ENCODE measurements around the gene KIF16B. TPM values are rescaled to one million over a fixed set of nuclear protein-coding genes. Genes with fewer than 3 reads are reported as not detected.

Gene KIF16B
- total and polyA plus RNA-seq, 10 of the 15 experiments (the other 5 are each of a cell fraction or from before 2014, with no cell fraction given): 0.21 to 5.2 (median 3.0) TPM

DNA sequence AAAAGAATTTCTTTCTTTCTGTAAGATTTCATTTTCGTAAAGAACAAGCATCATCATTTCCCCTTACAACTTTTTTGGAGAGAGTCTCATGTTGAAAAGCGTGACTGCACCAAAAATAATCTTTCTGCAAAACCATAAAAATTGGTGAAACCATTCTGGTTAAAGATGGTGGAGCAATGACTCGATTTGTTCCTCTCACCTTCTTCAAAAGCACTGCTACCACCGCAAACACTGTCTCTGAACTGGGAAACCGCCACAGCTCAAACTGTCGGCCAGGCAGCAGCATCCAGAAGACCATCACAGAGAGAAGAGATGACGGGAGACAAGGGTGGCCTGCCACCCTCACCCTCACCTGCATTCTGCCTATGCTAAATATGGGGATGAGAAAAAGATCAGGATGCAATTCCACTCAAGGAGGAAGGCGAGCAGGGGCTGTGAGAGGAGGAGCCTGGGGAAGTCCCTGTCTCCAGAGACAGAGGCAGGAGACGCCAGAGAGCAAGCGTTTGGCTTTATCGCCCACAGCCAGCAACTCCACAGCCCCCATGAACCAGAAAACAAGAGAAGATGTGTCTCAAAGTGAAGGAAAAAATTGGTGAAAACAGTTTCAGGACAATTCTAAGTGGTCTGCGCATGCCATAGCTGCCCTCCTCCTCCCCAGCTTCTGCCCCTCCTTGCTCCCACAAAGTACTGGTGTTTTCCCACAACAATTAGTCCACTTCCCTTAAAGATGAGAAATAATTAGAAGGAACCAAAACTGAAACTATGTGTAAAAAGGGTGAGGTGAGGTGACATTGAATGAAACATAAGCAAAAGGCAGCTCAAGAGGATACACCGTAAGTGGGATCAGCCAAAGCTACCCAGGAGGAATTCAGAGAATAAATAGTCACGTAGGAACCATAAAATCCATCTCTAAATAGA lies 255.5 kb downstream of the KIF16B start (continued):
- TF ChIP-seq NRF1 (conservative IDR thresholded peaks at IDR 0.05; ENCODE audit: low read depth, low read length) (0 out of 2 replicates have a peak, but pooled peaks have one; percentile 14), MEF2A (IDR thresholded peaks at IDR 0.05; ENCODE audit: insufficient read depth, low read depth, low read length) (peak; percentile 39; the same call in 1 of the 2 replicates), FOS (IDR thresholded peaks at IDR 0.05; ENCODE audit: borderline replicate concordance, extremely low read depth, insufficient read length) (no peak), YY1 (IDR thresholded peaks at IDR 0.05; ENCODE audit: low read depth, low read length) (0 out of 2 replicates have a peak, but pooled peaks have one; percentile 54), RAD21 (IDR thresholded peaks at IDR 0.05; ENCODE audit: insufficient read depth, low read depth, low read length) (no peak), BCL11A (IDR thresholded peaks at IDR 0.05; ENCODE audit: low read depth, low read length) (peak; percentile 79; the same call in 1 of the 2 replicates), BHLHE40 (IDR thresholded peaks at IDR 0.05; ENCODE audit: borderline replicate concordance in 1 of 2, low read depth in 2 of 2, low read length in 1 of 2) (peak; percentile 88 to 89), GATAD2B (conservative IDR thresholded peaks at IDR 0.05; ENCODE audit: low read depth) (peak; percentile 89), HDAC6 (IDR thresholded peaks at IDR 0.05; ENCODE audit: unreplicated experiment) (no peak), BRCA1 (IDR thresholded peaks at IDR 0.05; ENCODE audit: low read depth, low read length) (no peak), SMC3 (IDR thresholded peaks at IDR 0.05; ENCODE audit: borderline replicate concordance, low read length) (peak; percentile 4; the same call in 1 of the 2 replicates), SPI1 (IDR thresholded peaks at IDR 0.05; ENCODE audit: borderline replicate concordance, insufficient read depth, low read depth, low read length) (peak; percentile 89), POLR2AphosphoS5 (IDR thresholded peaks at IDR 0.05; ENCODE audit: low read length) (no peak), RAD51 (IDR thresholded peaks at IDR 0.05) (0 out of 2 replicates have a peak, but pooled peaks have one; percentile 54), IRF4 (IDR thresholded peaks at IDR 0.05; ENCODE audit: low read depth, low read length) (0 out of 2 replicates have a peak, but pooled peaks have one; percentile 26), ATF7 (IDR thresholded peaks at IDR 0.05; ENCODE audit: low read depth) (peak; percentile 34; the same call in 1 of the 2 replicates), IKZF1 (conservative IDR thresholded peaks at IDR 0.05) (peak; percentile 91), ZNF24 (IDR thresholded peaks at IDR 0.05) (no peak)
- TF ChIP-seq, protein P1, sequence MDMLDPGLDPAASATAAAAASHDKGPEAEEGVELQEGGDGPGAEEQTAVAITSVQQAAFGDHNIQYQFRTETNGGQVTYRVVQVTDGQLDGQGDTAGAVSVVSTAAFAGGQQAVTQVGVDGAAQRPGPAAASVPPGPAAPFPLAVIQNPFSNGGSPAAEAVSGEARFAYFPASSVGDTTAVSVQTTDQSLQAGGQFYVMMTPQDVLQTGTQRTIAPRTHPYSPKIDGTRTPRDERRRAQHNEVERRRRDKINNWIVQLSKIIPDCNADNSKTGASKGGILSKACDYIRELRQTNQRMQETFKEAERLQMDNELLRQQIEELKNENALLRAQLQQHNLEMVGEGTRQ (IDR thresholded peaks at IDR 0.05; ENCODE audit: borderline replicate concordance, low read depth, low read length): no peak
- TF ChIP-seq, protein P2, sequence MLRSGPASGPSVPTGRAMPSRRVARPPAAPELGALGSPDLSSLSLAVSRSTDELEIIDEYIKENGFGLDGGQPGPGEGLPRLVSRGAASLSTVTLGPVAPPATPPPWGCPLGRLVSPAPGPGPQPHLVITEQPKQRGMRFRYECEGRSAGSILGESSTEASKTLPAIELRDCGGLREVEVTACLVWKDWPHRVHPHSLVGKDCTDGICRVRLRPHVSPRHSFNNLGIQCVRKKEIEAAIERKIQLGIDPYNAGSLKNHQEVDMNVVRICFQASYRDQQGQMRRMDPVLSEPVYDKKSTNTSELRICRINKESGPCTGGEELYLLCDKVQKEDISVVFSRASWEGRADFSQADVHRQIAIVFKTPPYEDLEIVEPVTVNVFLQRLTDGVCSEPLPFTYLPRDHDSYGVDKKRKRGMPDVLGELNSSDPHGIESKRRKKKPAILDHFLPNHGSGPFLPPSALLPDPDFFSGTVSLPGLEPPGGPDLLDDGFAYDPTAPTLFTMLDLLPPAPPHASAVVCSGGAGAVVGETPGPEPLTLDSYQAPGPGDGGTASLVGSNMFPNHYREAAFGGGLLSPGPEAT (IDR thresholded peaks at IDR 0.05; ENCODE audit: low read depth): peak; percentile 86
- TF ChIP-seq, protein P3, sequence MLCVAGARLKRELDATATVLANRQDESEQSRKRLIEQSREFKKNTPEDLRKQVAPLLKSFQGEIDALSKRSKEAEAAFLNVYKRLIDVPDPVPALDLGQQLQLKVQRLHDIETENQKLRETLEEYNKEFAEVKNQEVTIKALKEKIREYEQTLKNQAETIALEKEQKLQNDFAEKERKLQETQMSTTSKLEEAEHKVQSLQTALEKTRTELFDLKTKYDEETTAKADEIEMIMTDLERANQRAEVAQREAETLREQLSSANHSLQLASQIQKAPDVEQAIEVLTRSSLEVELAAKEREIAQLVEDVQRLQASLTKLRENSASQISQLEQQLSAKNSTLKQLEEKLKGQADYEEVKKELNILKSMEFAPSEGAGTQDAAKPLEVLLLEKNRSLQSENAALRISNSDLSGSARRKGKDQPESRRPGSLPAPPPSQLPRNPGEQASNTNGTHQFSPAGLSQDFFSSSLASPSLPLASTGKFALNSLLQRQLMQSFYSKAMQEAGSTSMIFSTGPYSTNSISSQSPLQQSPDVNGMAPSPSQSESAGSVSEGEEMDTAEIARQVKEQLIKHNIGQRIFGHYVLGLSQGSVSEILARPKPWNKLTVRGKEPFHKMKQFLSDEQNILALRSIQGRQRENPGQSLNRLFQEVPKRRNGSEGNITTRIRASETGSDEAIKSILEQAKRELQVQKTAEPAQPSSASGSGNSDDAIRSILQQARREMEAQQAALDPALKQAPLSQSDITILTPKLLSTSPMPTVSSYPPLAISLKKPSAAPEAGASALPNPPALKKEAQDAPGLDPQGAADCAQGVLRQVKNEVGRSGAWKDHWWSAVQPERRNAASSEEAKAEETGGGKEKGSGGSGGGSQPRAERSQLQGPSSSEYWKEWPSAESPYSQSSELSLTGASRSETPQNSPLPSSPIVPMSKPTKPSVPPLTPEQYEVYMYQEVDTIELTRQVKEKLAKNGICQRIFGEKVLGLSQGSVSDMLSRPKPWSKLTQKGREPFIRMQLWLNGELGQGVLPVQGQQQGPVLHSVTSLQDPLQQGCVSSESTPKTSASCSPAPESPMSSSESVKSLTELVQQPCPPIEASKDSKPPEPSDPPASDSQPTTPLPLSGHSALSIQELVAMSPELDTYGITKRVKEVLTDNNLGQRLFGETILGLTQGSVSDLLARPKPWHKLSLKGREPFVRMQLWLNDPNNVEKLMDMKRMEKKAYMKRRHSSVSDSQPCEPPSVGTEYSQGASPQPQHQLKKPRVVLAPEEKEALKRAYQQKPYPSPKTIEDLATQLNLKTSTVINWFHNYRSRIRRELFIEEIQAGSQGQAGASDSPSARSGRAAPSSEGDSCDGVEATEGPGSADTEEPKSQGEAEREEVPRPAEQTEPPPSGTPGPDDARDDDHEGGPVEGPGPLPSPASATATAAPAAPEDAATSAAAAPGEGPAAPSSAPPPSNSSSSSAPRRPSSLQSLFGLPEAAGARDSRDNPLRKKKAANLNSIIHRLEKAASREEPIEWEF (IDR thresholded peaks at IDR 0.05; ENCODE audit: insufficient replicate concordance, low read depth, low read length): peak; percentile 28

All from GM12878 (cell line).